NCI-H446 treated with DMSO at 0.1 percent for 48 hours (cell line): Measurements from ENCODE around the gene BST1.
"Not testable (repeated sequence)": the region's sequence is repeated elsewhere in the genome, so short reads cannot be mapped to it uniquely, and the experiment has no call there.

ENCODE experiments used
- DNase-seq: peaks from one replicate; lab custom pipeline; 2025; lab: John Stamatoyannopoulos, UW

BST1 gene

GRCh38 chr4:15749001-15749400, 46.1 kb downstream of the BST1 start:
- DNase-seq, result no peak

GRCh38 chr4:15751153-15751552, 48.3 kb downstream of the BST1 start:
- no peak for DNase-seq

GRCh38 chr4:15753081-15753480, 50.2 kb downstream of the BST1 start:
- no peak for DNase-seq

- no peak for DNase-seq
Observed at GRCh38 chr4:15753786-15754185, 50.9 kb downstream of the BST1 start.

- no peak for DNase-seq
Observed at GRCh38 chr4:15754323-15754722, 51.5 kb downstream of the BST1 start.

GRCh38 chr4:15755321-15756155, 52.7 kb downstream of the BST1 start:
- no peak for DNase-seq

- DNase-seq, result no peak
Observed at GRCh38 chr4:15756361-15756861, 53.5 kb downstream of the BST1 start.

GRCh38 chr4:15757054-15757453, 54.2 kb downstream of the BST1 start:
- DNase-seq, result no peak

- DNase-seq, result no peak
Observed at GRCh38 chr4:15758294-15758693, 55.4 kb downstream of the BST1 start.

GRCh38 chr4:15762460-15762859, 59.6 kb downstream of the BST1 start:
- not testable (repeated sequence) for DNase-seq

GRCh38 chr4:15765391-15765790, 62.5 kb downstream of the BST1 start:
- no peak for DNase-seq

- no peak for DNase-seq
Observed at GRCh38 chr4:15765910-15766697, 63.2 kb downstream of the BST1 start.

GRCh38 chr4:15766821-15767220, 64.0 kb downstream of the BST1 start:
- no peak for DNase-seq

GRCh38 chr4:15769202-15769601, 66.3 kb downstream of the BST1 start:
- no peak for DNase-seq

GRCh38 chr4:15771216-15772058, 68.6 kb downstream of the BST1 start:
- DNase-seq, result no peak

GRCh38 chr4:15774020-15774420, 71.2 kb downstream of the BST1 start:
- no peak for DNase-seq

GRCh38 chr4:15776871-15777648, 74.2 kb downstream of the BST1 start:
- DNase-seq, result no peak

- no peak for DNase-seq
Observed at GRCh38 chr4:15777697-15778288, 74.9 kb downstream of the BST1 start.

- DNase-seq, result no peak
Observed at GRCh38 chr4:15778289-15779241, 75.7 kb downstream of the BST1 start, which contains the start of gene CD38. Gene CD38, plus strand, starts transcription at chr4:15778328. Its CDS starts 87 bp downstream, at chr4:15778415.

- DNase-seq, result no peak
Observed at GRCh38 chr4:15779306-15779705, 76.4 kb downstream of the BST1 start.
